Heart right ventricle (tissue), 16 donors: ENCODE data around the gene PRDM16. TPM values are rescaled to one million over a fixed set of nuclear protein-coding genes. Genes with fewer than 3 reads are reported as not detected.
A peak's percentile ranks its signal among the peaks of the same experiment; 100 is the strongest.

Experiments
- ATAC-seq, 8 donors: fragments of 200-7000 bp; cut with Tn5 transposase; one replicate each; pipeline ENCODE4 v1.9.1; 2020; ENCODE audit warnings: mild to moderate bottlenecking in 8 of 8, moderate library complexity in 8 of 8, moderate number of reproducible peaks in 1 of 8
- DNase-seq, 2 donors: peaks; one replicate each; pipeline ENCODE4 v3.0.0-alpha.2; 2020
- H3K27ac ChIP-seq, 10 donors: fragments of 200-600 bp; sonication (generic) in 2 of 10; one replicate each; pipeline versions ENCODE4 v1.5.0 to v1.8.0; 2020 to 2022; ENCODE audit warnings: mild to moderate bottlenecking in 3 of 10
- H3K27me3 ChIP-seq, 7 donors: fragments of 200-600 bp; one replicate each; pipeline ENCODE4 v1.8.0; 2021 to 2022; ENCODE audit warnings: mild to moderate bottlenecking in 2 of 7
- H3K36me3 ChIP-seq, 9 donors: fragments of 200-600 bp; sonication (generic) in 1 of 9; one replicate each; pipeline versions ENCODE4 v1.5.0 to v1.8.0; 2020 to 2022; ENCODE audit warnings: mild to moderate bottlenecking in 2 of 9
- H3K4me1 ChIP-seq, 9 donors: fragments of 200-600 bp; sonication (generic) in 1 of 9; one replicate each; pipeline versions ENCODE4 v1.5.0 to v1.8.0; 2020 to 2022; ENCODE audit warnings: mild to moderate bottlenecking in 4 of 9
- H3K4me3 ChIP-seq, 10 donors: fragments of 200-600 bp; sonication (generic) in 2 of 10; one replicate each; pipeline versions ENCODE4 v1.5.0 to v1.8.0; 2020 to 2022; ENCODE audit warnings: mild to moderate bottlenecking in 7 of 10, moderate library complexity in 2 of 10
- H3K9me3 ChIP-seq, 11 donors: fragments of 200-600 bp in 10 of 11; sonication (generic) in 2 of 11; one replicate each; pipeline versions ENCODE4 v1.5.0 to v1.8.0; 2013 to 2022; ENCODE audit warnings: mild to moderate bottlenecking in 2 of 11, control low read depth in 1 of 11, moderate library complexity in 1 of 11
- WGBS, 2 donors: extraction: QIAGEN DNeasy Blood & Tissue Kit; methylation state at CpG; one replicate each; pipeline ENCODE4 v1.1.7; 2013; ENCODE audit warnings: inconsistent platforms in 1 of 2; 5-methylcytosine and 5-hydroxymethylcytosine counted together
- intact Hi-C, 10 donors: fragments of 100-400 bp; cut with DNase I; formaldehyde crosslinking; loops; one replicate each; pipeline versions ENCODE4 v1.11.1 to v1.14.2; 2022
- polyA plus RNA-seq, 2 donors: library from polyadenylated mRNA; stranded (reverse); fragments of 200-250 nt; gene quantifications; one replicate each; pipeline ENCODE4 v1.2.3, GENCODE V29; 2013
- total RNA-seq, 10 donors: library from RNA; stranded (reverse); fragmentation: NEBNext Ultra II Directional in 3 of 10; extraction: Animal tissue kit (Norgen Biotek cat#: 25700) in 3 of 10; gene quantifications; one replicate each; pipeline versions ENCODE4 v1.2.1 to v1.2.4, GENCODE V29; 2021 to 2023
- TF ChIP-seq, protein P1 (sequence below), 9 donors: fragments of 200-600 bp; sonication (generic) in 2 of 9; IDR thresholded peaks; one replicate each; pipeline versions ENCODE4 v1.5.0 to v1.8.0; 2021 to 2022; ENCODE audit warnings: antibody characterized with exemption in 9 of 9, mild to moderate bottlenecking in 5 of 9, moderate library complexity in 1 of 9
- donor health status: Arrhythmogenic right ventricular cardiomyopathy.
- donor health status: ischemic (EF 13 %, LVEDD 7.1; RV severe dilation, severe dysfunction).
- donor health status: healthy with polysubstance abuse.
- donor health status: DM: no; HTN: yes; CAD: no.
- donor health status: DM: no; HTN: no; CAD: no.
- donor health status: ischemic (EF 25% LVEDD 6.9; RV normal size, moderate dysfunction).
- donor health status: ischemic (EF 25% LVEDD 5.7; RV mildly dilated, moderate dysfunction).
- donor health status: healthy.
- donor health status: DM: yes; HTN: yes; CAD: no.
- donor health status: Ischemic cardiomyopathy.
- donor health status: ischemic (EF 35%, LVEDD 5.7; RV mildly dilated, moderate dysfunction).
- donor health status: nonischemic (EF 11% LVEDD 7.7; RV severe dilation, severe dysfunction).
- donor health status: DM: yes; HTN: yes; CAD: no.
- donor health status: PGD.
- donor health status: ischemic (EF 29% LVEDD 5.4; RV normal size, mild dysfunction).
- donor health status: nonischemic (EF 23%, LVEDD 6.1; RV moderate dilation, normal function).

Gene PRDM16
- total and polyA plus RNA-seq, 12 donors: 4.1 to 25.9 (median 14.8) TPM

- H3K9me3 ChIP-seq: no peaks in the 10 kb centered on the region
- peaks cover 0 to 5% (median 0%) of the 10 kb centered on the region in 7 donors for H3K27me3 ChIP-seq
- no peaks in the 10 kb centered on the region for H3K36me3 ChIP-seq
- H3K4me3 ChIP-seq: no peak overlapping the region
- H3K4me1 ChIP-seq: peaks cover 0 to 59% (median 30%) of the 10 kb centered on the region in 9 donors
- 28 to 35% methylated on average over 29 of the region's 29 CpGs for WGBS, 2 donors
- DNase-seq: no peak
- H3K27ac ChIP-seq: peak overlapping the region in 3 of 10 donors; percentile 0 to 22 (median 19)
- intact Hi-C loops: no loop called here
- TF ChIP-seq, protein P1, sequence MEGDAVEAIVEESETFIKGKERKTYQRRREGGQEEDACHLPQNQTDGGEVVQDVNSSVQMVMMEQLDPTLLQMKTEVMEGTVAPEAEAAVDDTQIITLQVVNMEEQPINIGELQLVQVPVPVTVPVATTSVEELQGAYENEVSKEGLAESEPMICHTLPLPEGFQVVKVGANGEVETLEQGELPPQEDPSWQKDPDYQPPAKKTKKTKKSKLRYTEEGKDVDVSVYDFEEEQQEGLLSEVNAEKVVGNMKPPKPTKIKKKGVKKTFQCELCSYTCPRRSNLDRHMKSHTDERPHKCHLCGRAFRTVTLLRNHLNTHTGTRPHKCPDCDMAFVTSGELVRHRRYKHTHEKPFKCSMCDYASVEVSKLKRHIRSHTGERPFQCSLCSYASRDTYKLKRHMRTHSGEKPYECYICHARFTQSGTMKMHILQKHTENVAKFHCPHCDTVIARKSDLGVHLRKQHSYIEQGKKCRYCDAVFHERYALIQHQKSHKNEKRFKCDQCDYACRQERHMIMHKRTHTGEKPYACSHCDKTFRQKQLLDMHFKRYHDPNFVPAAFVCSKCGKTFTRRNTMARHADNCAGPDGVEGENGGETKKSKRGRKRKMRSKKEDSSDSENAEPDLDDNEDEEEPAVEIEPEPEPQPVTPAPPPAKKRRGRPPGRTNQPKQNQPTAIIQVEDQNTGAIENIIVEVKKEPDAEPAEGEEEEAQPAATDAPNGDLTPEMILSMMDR (IDR thresholded peaks at IDR 0.05): no peak
- peak in 7 of 8 donors; percentile 8 to 37 (median 17) for ATAC-seq
Measured at GRCh38 chr1:3101124-3101939, 32.3 kb downstream of the PRDM16 start.

DNA sequence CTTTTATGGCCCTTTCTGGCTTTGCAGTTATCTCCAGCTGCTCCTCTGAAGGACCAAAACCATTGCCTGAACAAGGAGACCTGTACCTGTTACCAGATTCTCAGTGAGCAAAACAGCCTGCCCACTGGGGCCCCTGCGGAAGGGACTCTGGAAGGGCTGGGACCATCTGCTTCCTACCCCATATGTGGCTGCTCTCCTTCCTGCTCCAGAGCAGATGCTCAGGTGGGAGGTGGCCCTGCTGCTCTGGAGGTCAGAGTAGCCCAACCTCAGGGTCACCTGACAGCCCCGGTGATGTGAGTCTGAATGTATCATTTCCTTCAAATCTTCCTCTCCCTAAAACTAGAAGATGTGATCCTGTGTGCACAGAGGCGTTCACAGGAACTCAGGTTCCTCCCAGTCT, 33.6 kb downstream of the PRDM16 start:
- H3K9me3 ChIP-seq: peaks cover 0 to 5% (median 0%) of the 10 kb centered on the region in 11 donors
- ATAC-seq (no peak), DNase-seq (no peak)
- H3K27ac ChIP-seq: no peak overlapping the region
- H3K4me3 ChIP-seq: no peak overlapping the region
- H3K27me3 ChIP-seq: no peaks in the 10 kb centered on the region
- H3K36me3 ChIP-seq: no peaks in the 10 kb centered on the region
- 67 to 72% methylated on average over 3 of the region's 3 CpGs for WGBS, 2 donors
- intact Hi-C loops: no loop called here
- TF ChIP-seq, protein P1 (IDR thresholded peaks at IDR 0.05): no peak
- H3K4me1 ChIP-seq: peaks cover 0 to 46% (median 21%) of the 10 kb centered on the region in 9 donors

DNA sequence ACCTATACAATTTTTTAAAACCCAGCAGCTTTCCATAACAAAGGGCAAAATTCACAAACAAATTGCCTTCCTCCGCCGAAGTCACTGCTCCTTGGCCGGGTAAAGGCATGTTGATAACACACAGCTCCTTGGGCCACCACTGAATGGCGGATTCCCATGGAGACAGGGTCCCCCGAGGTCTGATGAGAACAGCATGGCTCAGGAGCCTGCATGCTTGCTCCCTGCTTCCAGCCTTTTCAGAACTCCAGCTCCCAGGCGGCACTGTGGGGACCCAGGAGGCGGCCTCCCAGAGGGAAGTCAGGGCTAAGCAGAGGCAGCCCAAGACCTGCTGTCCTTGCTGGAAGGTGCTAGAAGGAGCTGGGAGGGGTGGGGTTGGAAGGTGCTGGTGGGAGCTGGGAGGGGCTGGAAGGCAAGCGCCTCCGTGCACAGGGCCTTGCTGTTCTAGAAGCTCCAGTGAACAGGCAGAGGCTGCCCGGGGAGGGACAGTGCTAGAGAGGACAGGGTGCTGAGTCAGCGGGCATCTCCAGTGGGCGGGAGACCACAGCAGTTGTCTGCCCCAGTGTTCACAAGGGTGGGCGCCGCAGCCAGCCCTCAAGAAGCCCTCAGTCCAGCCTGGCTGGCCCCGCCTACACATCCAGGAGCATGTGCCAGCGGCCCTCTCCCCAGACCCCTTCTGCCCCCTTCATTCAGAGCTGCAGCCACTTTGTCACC, 35.1 kb downstream of the PRDM16 start:
- no peak overlapping the region for H3K27ac ChIP-seq
- H3K36me3 ChIP-seq: no peaks in the 10 kb centered on the region
- intact Hi-C loops: no loop called here
- DNase-seq: no peak
- no peaks in the 10 kb centered on the region for H3K27me3 ChIP-seq
- TF ChIP-seq, protein P1 (IDR thresholded peaks at IDR 0.05): no peak
- H3K9me3 ChIP-seq: peaks cover 0 to 14% (median 0%) of the 10 kb centered on the region in 11 donors
- 80 to 81% methylated on average over 16 of the region's 16 CpGs for WGBS, 2 donors
- peaks cover 0 to 38% (median 17%) of the 10 kb centered on the region in 9 donors for H3K4me1 ChIP-seq
- no peak for ATAC-seq
- H3K4me3 ChIP-seq: no peak overlapping the region

DNA sequence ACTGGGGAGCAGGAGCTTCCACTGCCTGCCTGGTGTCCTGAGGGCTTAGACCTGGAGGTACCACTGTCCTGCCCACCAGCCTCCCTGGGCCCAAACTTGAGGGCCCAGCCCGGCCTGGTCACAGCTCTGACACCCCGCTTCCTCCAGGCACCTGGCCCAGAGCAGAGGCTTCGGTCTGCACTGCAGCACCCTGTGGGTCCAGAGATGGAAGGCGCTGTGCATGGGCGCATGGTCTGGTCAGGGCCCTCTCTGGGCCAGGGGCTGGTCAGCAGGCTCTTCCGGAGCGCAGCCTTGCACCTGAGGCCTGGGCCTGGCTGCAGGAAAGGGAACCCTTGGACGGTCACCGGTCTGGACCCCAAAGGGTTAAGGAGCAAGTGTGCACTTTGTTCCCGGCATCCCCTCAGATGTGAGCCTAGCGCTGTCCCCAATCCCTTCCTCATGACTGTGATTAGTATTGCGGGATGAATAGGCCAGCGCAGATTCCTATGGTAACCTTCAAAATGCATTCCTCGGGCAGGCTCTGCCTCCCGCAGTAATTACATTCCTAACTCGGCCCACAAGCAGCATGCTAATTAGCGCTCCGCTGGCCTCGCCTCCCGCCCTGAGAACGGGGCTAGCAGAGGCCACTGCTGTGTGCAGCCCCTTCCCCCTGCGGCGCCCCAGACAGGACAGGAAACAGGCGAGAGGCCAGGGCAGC, 36.3 kb downstream of the PRDM16 start:
- H3K9me3 ChIP-seq: peaks cover 0 to 14% (median 0%) of the 10 kb centered on the region in 11 donors
- H3K36me3 ChIP-seq: no peaks in the 10 kb centered on the region
- H3K27ac ChIP-seq: no peak overlapping the region
- intact Hi-C loops: no loop called here
- peak in 4 of 8 donors; percentile 6 to 18 (median 12) for ATAC-seq
- TF ChIP-seq, protein P1 (IDR thresholded peaks at IDR 0.05): no peak
- no peaks in the 10 kb centered on the region for H3K27me3 ChIP-seq
- H3K4me1 ChIP-seq: peaks cover 0 to 37% (median 16%) of the 10 kb centered on the region in 9 donors
- H3K4me3 ChIP-seq: no peak overlapping the region
- 43 to 48% methylated on average over 24 of the region's 24 CpGs for WGBS, 2 donors
- DNase-seq: no peak
